GM12872 (cell line): Measurements from ENCODE around the gene SCYL1.

ENCODE experiments used
- CTCF ChIP-seq: IDR thresholded peaks from 3 replicates; pipeline ENCODE4 v1.5.1; 2011; ENCODE audit warnings: low read depth, mild to moderate bottlenecking, low read length, moderate library complexity; ENCODE audit not compliant: insufficient read depth

SCYL1 gene

GRCh38 chr11:65536412-65537295 is 11.8 kb downstream of the SCYL1 start:
- TF ChIP-seq CTCF = no peak

GRCh38 chr11:65537296-65537597 is 12.4 kb downstream of the SCYL1 start:
- no peak for TF ChIP-seq CTCF

- no peak for TF ChIP-seq CTCF
Measured at GRCh38 chr11:65537620-65538231, 12.8 kb downstream of the SCYL1 start.

- no peak for TF ChIP-seq CTCF
Measured at GRCh38 chr11:65538232-65538914, 13.5 kb downstream of the SCYL1 start.

GRCh38 chr11:65538915-65539743 is 14.2 kb downstream of the SCYL1 start:
- no peak for TF ChIP-seq CTCF

GRCh38 chr11:65539744-65540289 is 14.9 kb downstream of the SCYL1 start:
- no peak for TF ChIP-seq CTCF
